ENCODE data around the gene ARSI. TPM values are rescaled to one million over a fixed set of nuclear protein-coding genes. Genes with fewer than 3 reads are reported as not detected.

ARSI gene
- total and polyA plus RNA-seq, 4 donors, result 0.23 to 0.51 (median 0.33) TPM; not detected in 1

DNA sequence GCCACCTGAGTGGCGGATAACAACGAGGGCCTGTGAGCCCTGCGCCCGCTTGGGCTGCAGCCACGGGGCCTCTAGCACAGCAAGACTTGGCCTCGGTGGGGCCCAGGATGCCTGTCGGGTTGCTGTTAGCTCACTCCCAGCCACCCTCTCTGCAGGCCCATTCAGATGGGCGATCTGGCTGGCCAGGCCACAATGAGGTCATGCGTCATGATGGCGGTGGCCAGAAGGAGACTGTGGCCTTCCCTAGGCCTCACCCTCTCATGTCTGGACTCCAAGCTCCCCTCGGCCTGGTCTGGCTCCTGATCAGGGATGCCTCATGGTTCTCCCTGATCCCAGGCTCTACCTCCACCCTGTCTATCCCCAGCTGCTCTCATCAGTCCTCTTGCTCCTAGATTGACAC, 35.8 kb upstream of the ARSI start:
- DNase-seq (ENCODE audit: low spot score), result no peak
- WGBS, result 94% methylated on average over 11 of the region's 11 CpGs

DNA sequence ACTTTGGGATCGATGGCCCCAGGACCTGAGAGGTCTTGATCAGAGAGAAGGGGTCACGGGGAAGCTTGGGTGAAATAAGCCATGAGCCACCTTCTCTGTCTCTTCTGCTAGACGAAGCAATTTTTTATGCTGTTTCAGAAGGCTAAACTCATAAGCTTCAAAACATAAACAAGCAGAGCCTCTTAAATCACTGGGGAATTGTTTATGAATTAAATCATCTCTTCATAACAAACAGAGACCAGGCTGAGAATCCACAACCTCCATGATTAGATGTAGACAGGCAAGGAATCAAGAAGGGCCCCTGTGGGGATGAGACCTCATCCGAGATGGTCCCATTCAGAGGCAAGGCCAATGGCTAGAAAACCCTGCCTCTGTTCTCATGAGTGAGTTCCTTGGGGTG, 33.1 kb upstream of the ARSI start:
- WGBS, result 84% methylated on average over 4 of the region's 4 CpGs
- no peak for TF ChIP-seq FOXA2 (IDR thresholded peaks at IDR 0.05)
- no peak for TF ChIP-seq SP1 (IDR thresholded peaks at IDR 0.05)
- TF ChIP-seq, protein P1, sequence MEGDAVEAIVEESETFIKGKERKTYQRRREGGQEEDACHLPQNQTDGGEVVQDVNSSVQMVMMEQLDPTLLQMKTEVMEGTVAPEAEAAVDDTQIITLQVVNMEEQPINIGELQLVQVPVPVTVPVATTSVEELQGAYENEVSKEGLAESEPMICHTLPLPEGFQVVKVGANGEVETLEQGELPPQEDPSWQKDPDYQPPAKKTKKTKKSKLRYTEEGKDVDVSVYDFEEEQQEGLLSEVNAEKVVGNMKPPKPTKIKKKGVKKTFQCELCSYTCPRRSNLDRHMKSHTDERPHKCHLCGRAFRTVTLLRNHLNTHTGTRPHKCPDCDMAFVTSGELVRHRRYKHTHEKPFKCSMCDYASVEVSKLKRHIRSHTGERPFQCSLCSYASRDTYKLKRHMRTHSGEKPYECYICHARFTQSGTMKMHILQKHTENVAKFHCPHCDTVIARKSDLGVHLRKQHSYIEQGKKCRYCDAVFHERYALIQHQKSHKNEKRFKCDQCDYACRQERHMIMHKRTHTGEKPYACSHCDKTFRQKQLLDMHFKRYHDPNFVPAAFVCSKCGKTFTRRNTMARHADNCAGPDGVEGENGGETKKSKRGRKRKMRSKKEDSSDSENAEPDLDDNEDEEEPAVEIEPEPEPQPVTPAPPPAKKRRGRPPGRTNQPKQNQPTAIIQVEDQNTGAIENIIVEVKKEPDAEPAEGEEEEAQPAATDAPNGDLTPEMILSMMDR (IDR thresholded peaks at IDR 0.05; ENCODE audit: low read depth, low read length, missing input control), result no peak
- TF ChIP-seq, protein P2, sequence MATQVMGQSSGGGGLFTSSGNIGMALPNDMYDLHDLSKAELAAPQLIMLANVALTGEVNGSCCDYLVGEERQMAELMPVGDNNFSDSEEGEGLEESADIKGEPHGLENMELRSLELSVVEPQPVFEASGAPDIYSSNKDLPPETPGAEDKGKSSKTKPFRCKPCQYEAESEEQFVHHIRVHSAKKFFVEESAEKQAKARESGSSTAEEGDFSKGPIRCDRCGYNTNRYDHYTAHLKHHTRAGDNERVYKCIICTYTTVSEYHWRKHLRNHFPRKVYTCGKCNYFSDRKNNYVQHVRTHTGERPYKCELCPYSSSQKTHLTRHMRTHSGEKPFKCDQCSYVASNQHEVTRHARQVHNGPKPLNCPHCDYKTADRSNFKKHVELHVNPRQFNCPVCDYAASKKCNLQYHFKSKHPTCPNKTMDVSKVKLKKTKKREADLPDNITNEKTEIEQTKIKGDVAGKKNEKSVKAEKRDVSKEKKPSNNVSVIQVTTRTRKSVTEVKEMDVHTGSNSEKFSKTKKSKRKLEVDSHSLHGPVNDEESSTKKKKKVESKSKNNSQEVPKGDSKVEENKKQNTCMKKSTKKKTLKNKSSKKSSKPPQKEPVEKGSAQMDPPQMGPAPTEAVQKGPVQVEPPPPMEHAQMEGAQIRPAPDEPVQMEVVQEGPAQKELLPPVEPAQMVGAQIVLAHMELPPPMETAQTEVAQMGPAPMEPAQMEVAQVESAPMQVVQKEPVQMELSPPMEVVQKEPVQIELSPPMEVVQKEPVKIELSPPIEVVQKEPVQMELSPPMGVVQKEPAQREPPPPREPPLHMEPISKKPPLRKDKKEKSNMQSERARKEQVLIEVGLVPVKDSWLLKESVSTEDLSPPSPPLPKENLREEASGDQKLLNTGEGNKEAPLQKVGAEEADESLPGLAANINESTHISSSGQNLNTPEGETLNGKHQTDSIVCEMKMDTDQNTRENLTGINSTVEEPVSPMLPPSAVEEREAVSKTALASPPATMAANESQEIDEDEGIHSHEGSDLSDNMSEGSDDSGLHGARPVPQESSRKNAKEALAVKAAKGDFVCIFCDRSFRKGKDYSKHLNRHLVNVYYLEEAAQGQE (IDR thresholded peaks at IDR 0.05), result no peak
- TF ChIP-seq JUND (IDR thresholded peaks at IDR 0.05), result no peak
- no peak for TF ChIP-seq RAD21 (IDR thresholded peaks at IDR 0.05)
- TF ChIP-seq, protein P3, sequence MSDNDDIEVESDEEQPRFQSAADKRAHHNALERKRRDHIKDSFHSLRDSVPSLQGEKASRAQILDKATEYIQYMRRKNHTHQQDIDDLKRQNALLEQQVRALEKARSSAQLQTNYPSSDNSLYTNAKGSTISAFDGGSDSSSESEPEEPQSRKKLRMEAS (IDR thresholded peaks at IDR 0.05), result no peak
- TF ChIP-seq FOXA1 (IDR thresholded peaks at IDR 0.05), result no peak
- no peak for TF ChIP-seq RXRA (IDR thresholded peaks at IDR 0.05)
- TF ChIP-seq, protein P4, sequence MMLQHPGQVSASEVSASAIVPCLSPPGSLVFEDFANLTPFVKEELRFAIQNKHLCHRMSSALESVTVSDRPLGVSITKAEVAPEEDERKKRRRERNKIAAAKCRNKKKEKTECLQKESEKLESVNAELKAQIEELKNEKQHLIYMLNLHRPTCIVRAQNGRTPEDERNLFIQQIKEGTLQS (IDR thresholded peaks at IDR 0.05), result no peak
- no peak for TF ChIP-seq HNF4A (conservative IDR thresholded peaks at IDR 0.05)
- no peak for TF ChIP-seq TAF1 (conservative IDR thresholded peaks at IDR 0.05)
- H3K9me3 ChIP-seq (ENCODE audit: control insufficient read depth in 4 of 4, low read length in 3 of 4), result no peaks in the 10 kb centered on the region
- no peaks in the 10 kb centered on the region for H3K4me1 ChIP-seq (ENCODE audit: control insufficient read depth in 4 of 4, insufficient read depth in 4 of 4, low read length in 3 of 4)
- no peak overlapping the region for H3K9ac ChIP-seq (ENCODE audit: low read depth in 1 of 2, low read length in 2 of 2)
- H3K36me3 ChIP-seq (ENCODE audit: control insufficient read depth in 4 of 4, insufficient read depth in 3 of 4, low read depth in 1 of 4, low read length in 3 of 4), result no peaks in the 10 kb centered on the region
- H3K4me3 ChIP-seq (ENCODE audit: low read depth in 1 of 3, low read length in 3 of 3), result no peak overlapping the region
- no peaks in the 10 kb centered on the region for H3K27me3 ChIP-seq (ENCODE audit: control insufficient read depth in 4 of 4, insufficient read depth in 4 of 4, low read length in 3 of 4)
- H3K27ac ChIP-seq (ENCODE audit: low read depth in 1 of 2, low read length in 2 of 2), result no peak overlapping the region
- no peak for DNase-seq (ENCODE audit: low spot score)

More for the DNA sequence above, 35.8 kb upstream of the ARSI start:
- Histone ChIP-seq H3K4me3 (ENCODE audit: low read depth in 1 of 3, low read length in 3 of 3) (no peak overlapping the region), H3K27ac (ENCODE audit: low read depth in 1 of 2, low read length in 2 of 2) (no peak overlapping the region), H3K4me1 (ENCODE audit: control insufficient read depth in 4 of 4, insufficient read depth in 4 of 4, low read length in 3 of 4) (no peaks in the 10 kb centered on the region), H3K9me3 (ENCODE audit: control insufficient read depth in 4 of 4, low read length in 3 of 4) (no peaks in the 10 kb centered on the region), H3K27me3 (ENCODE audit: control insufficient read depth in 4 of 4, insufficient read depth in 4 of 4, low read length in 3 of 4) (no peaks in the 10 kb centered on the region), H3K36me3 (ENCODE audit: control insufficient read depth in 4 of 4, insufficient read depth in 3 of 4, low read depth in 1 of 4, low read length in 3 of 4) (no peaks in the 10 kb centered on the region), H3K9ac (ENCODE audit: low read depth in 1 of 2, low read length in 2 of 2) (no peak overlapping the region)
- TF ChIP-seq GABPA (IDR thresholded peaks at IDR 0.05 in 1 of 2, conservative IDR thresholded peaks at IDR 0.05 in 1 of 2) (no peak), TAF1 (conservative IDR thresholded peaks at IDR 0.05) (no peak), NR2F2 (IDR thresholded peaks at IDR 0.05) (no peak), HNF4A (conservative IDR thresholded peaks at IDR 0.05) (no peak), EGR1 (IDR thresholded peaks at IDR 0.05; ENCODE audit: low read depth in 2 of 2) (no peak), YY1 (IDR thresholded peaks at IDR 0.05) (no peak), RXRA (IDR thresholded peaks at IDR 0.05) (no peak), JUND (IDR thresholded peaks at IDR 0.05) (no peak), FOXA2 (IDR thresholded peaks at IDR 0.05) (no peak)
- TF ChIP-seq, protein P5, sequence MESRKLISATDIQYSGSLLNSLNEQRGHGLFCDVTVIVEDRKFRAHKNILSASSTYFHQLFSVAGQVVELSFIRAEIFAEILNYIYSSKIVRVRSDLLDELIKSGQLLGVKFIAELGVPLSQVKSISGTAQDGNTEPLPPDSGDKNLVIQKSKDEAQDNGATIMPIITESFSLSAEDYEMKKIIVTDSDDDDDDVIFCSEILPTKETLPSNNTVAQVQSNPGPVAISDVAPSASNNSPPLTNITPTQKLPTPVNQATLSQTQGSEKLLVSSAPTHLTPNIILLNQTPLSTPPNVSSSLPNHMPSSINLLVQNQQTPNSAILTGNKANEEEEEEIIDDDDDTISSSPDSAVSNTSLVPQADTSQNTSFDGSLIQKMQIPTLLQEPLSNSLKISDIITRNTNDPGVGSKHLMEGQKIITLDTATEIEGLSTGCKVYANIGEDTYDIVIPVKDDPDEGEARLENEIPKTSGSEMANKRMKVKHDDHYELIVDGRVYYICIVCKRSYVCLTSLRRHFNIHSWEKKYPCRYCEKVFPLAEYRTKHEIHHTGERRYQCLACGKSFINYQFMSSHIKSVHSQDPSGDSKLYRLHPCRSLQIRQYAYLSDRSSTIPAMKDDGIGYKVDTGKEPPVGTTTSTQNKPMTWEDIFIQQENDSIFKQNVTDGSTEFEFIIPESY (IDR thresholded peaks at IDR 0.05), result no peak
- TF ChIP-seq, protein P3 (IDR thresholded peaks at IDR 0.05), result no peak
- TF ChIP-seq, protein P2 (IDR thresholded peaks at IDR 0.05), result no peak
- TF ChIP-seq, protein P4 (IDR thresholded peaks at IDR 0.05), result no peak

All from liver (tissue), 9 donors.